ENCODE results near the gene ANKS1A. TPM values are rescaled to one million over a fixed set of nuclear protein-coding genes. Genes with fewer than 3 reads are reported as not detected.

The ANKS1A gene
- polyA plus RNA-seq, 3 donors, result 1.7 to 8.0 (median 3.1) TPM

GRCh38 chr6:35017411-35018181 lies 128.5 kb downstream of the ANKS1A start:
- Histone ChIP-seq H3K36me3 (replicated peaks in 1 of 2; ENCODE audit: control insufficient read depth in 1 of 2, insufficient read depth in 2 of 2, low read length in 2 of 2) (peaks cover 33 to 83% of the 10 kb centered on the region in 2 donors), H3K4me1 (ENCODE audit: control insufficient read depth in 1 of 2, insufficient read depth in 2 of 2, low read length in 2 of 2) (peaks cover 5 to 14% of the 10 kb centered on the region in 2 donors), H3K27me3 (ENCODE audit: control insufficient read depth in 2 of 2, insufficient read depth in 2 of 2, low read length in 2 of 2) (no peaks in the 10 kb centered on the region), H3K79me2 (ENCODE audit: insufficient read depth, low read length) (no peaks in the 10 kb centered on the region), H3K9ac (ENCODE audit: insufficient read depth, low read length, poor library complexity, severe bottlenecking) (no peak overlapping the region), H2AFZ (ENCODE audit: insufficient read depth, low read depth, low read length, poor library complexity, severe bottlenecking) (no peak overlapping the region), H3K27ac (ENCODE audit: low read depth in 1 of 2, low read length in 2 of 2) (no peak overlapping the region), H3K4me2 (replicated peaks; ENCODE audit: extremely low read depth, low read length, poor library complexity, severe bottlenecking) (no peak overlapping the region), H4K20me1 (ENCODE audit: insufficient read depth, low read length) (no peaks in the 10 kb centered on the region), H3K9me3 (replicated peaks in 1 of 2; ENCODE audit: control insufficient read depth in 1 of 2, insufficient read depth in 1 of 2, low read length in 2 of 2) (no peaks in the 10 kb centered on the region), H3K4me3 (replicated peaks in 1 of 3; ENCODE audit: low read depth in 2 of 3, low read length in 3 of 3) (no peak overlapping the region)
- Mint-ChIP-seq H3K9me3 (no peaks in the 10 kb centered on the region), H3K4me1 (peaks cover 18% of the 10 kb centered on the region), H3K36me3 (peaks cover 54 to 65% of the 10 kb centered on the region in 2 donors), H3K4me3 (no peak overlapping the region), H3K27me3 (ENCODE audit: low read depth in 3 of 3) (peaks cover 0 to 2% (median 0%) of the 10 kb centered on the region in 3 donors), H3K27ac (peak overlapping the region in 1 of 7 donors; percentile 56)
- no peak for DNase-seq
- TF ChIP-seq, protein P1, sequence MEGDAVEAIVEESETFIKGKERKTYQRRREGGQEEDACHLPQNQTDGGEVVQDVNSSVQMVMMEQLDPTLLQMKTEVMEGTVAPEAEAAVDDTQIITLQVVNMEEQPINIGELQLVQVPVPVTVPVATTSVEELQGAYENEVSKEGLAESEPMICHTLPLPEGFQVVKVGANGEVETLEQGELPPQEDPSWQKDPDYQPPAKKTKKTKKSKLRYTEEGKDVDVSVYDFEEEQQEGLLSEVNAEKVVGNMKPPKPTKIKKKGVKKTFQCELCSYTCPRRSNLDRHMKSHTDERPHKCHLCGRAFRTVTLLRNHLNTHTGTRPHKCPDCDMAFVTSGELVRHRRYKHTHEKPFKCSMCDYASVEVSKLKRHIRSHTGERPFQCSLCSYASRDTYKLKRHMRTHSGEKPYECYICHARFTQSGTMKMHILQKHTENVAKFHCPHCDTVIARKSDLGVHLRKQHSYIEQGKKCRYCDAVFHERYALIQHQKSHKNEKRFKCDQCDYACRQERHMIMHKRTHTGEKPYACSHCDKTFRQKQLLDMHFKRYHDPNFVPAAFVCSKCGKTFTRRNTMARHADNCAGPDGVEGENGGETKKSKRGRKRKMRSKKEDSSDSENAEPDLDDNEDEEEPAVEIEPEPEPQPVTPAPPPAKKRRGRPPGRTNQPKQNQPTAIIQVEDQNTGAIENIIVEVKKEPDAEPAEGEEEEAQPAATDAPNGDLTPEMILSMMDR (IDR thresholded peaks at IDR 0.05), result no peak
- WGBS (ENCODE audit: insufficient coverage), result 97% methylated on average over 24 of the region's 28 CpGs
- intact Hi-C loops (cut with micrococcal nuclease), result loop anchor here in 1 of 2 donors (5.0 kb wide), 1 partner anchor 50 kb away; no protein-coding TSS in a partner anchor

DNA sequence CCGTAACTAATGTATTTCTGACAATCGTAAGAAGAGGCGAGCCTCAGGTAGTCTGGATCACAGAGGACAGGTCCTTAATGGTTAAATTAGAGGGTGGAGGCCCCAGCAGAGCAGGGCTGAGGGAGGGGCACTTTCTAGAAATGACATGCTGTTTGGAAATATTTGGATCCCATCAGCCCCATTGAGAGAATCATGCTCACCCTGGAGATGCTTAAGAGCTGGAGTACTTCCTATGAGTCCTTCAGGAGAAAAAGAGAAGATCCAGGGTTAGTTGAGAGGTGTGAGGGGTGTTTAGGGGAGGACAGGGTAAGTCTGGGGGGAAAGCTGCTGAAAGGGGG lies 129.1 kb downstream of the ANKS1A start:
- H3K9ac ChIP-seq (ENCODE audit: insufficient read depth, low read length, poor library complexity, severe bottlenecking), result no peak overlapping the region
- Mint-ChIP-seq H3K4me3 (no peak overlapping the region), H3K9me3 (no peaks in the 10 kb centered on the region), H3K27me3 (ENCODE audit: low read depth in 3 of 3) (peaks cover 0 to 2% (median 0%) of the 10 kb centered on the region in 3 donors), H3K27ac (peak overlapping the region in 1 of 7 donors; percentile 56), H3K36me3 (peaks cover 57 to 68% of the 10 kb centered on the region in 2 donors), H3K4me1 (peaks cover 18% of the 10 kb centered on the region)
- peaks cover 5 to 14% of the 10 kb centered on the region in 2 donors for H3K4me1 ChIP-seq (ENCODE audit: control insufficient read depth in 1 of 2, insufficient read depth in 2 of 2, low read length in 2 of 2)
- no peaks in the 10 kb centered on the region for H3K27me3 ChIP-seq (ENCODE audit: control insufficient read depth in 2 of 2, insufficient read depth in 2 of 2, low read length in 2 of 2)
- WGBS (ENCODE audit: insufficient coverage), result 100% methylated on average over 1 of the region's 3 CpGs
- DNase-seq, result no peak
- H3K36me3 ChIP-seq (replicated peaks in 1 of 2; ENCODE audit: control insufficient read depth in 1 of 2, insufficient read depth in 2 of 2, low read length in 2 of 2), result peaks cover 33 to 86% of the 10 kb centered on the region in 2 donors
- no peak overlapping the region for H2AFZ ChIP-seq (ENCODE audit: insufficient read depth, low read depth, low read length, poor library complexity, severe bottlenecking)
- intact Hi-C loops (cut with micrococcal nuclease), result loop anchor here in 1 of 2 donors (5.0 kb wide), 1 partner anchor 49 kb away; no protein-coding TSS in a partner anchor
- H3K79me2 ChIP-seq (ENCODE audit: insufficient read depth, low read length), result no peaks in the 10 kb centered on the region
- TF ChIP-seq, protein P1 (IDR thresholded peaks at IDR 0.05), result no peak
- no peak overlapping the region for H3K4me3 ChIP-seq (replicated peaks in 1 of 3; ENCODE audit: low read depth in 2 of 3, low read length in 3 of 3)
- no peak overlapping the region for H3K27ac ChIP-seq (ENCODE audit: low read depth in 1 of 2, low read length in 2 of 2)
- no peak overlapping the region for H3K4me2 ChIP-seq (replicated peaks; ENCODE audit: extremely low read depth, low read length, poor library complexity, severe bottlenecking)
- H4K20me1 ChIP-seq (ENCODE audit: insufficient read depth, low read length), result no peaks in the 10 kb centered on the region
- H3K9me3 ChIP-seq (replicated peaks in 1 of 2; ENCODE audit: control insufficient read depth in 1 of 2, insufficient read depth in 1 of 2, low read length in 2 of 2), result no peaks in the 10 kb centered on the region

All from CD14-positive monocyte (primary cell).